SK-N-MC (cell line): ENCODE results near the gene RFX2.

Experiments
- EZH2 ChIP-seq: fragments of 200-600 bp; sonication (generic); IDR thresholded peaks from one replicate; pipeline ENCODE4 v1.6.1; 2017; ENCODE audit warnings: antibody characterized with exemption
- FOXP2 ChIP-seq: optimal IDR thresholded peaks from 2 replicates; pipeline ENCODE3; 2011; ENCODE audit warnings: mild to moderate bottlenecking, moderate library complexity; ENCODE audit not compliant: insufficient read depth; ENCODE audit errors: extremely low read length, control extremely low read depth
- POLR2AphosphoS5 ChIP-seq: IDR thresholded peaks from 2 replicates; pipeline ENCODE4 v1.6.1; 2012; ENCODE audit warnings: mild to moderate bottlenecking, low read depth, low read length, borderline replicate concordance

DNA sequence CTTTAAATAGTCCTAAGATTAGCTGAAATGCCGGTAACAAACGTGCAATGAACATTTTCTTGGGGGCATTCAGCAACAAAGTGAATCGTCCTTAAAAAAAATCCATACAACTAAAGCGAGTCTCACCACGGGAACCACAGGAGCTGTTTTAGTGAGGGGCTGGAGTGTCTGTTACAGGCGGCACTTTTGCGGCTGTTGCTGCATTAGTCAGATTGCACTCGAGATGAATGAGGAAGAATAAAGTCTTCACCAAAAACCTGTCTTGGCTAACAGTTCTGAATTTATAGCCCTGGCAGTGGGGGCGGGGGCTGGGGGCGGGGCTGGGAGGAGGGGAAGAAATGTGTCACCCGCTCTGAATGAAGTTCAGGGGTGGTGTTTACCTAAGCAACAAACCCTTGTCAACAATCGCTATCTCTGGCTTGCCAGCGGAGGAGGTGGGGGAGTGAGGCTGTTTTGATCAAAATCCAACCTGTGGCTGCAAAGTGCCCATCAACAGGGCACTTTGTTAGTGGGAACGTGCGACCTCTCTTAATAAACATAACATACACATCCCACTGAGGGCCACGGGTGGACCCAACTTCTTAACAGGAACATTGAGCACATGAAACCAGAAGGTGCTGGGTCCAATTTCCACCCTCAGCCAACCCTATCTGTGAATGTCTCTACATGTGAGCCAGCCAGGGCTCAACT, 44.5 kb downstream of the RFX2 start:
- TF ChIP-seq EZH2 (no peak), POLR2AphosphoS5 (no peak), FOXP2 (no peak)
